ENCODE data around the gene PABPN1L. TPM values are rescaled to one million over a fixed set of nuclear protein-coding genes. Genes with fewer than 3 reads are reported as not detected.

The PABPN1L gene
- total and polyA plus RNA-seq, 9 of the 15 experiments (the other 6 are each of a cell fraction or from before 2014, with no cell fraction given), result 0.11 to 0.32 TPM; not detected in 7

GRCh38 chr16:88868974-88869672 is 2.7 kb upstream of the PABPN1L start:
- POLR2A ChIA-PET, result interaction anchor here (0.8 to 1.1 kb wide), 3 partner anchors 17 to 115 kb away, joined by 3 to 6 read pairs (median 3); no protein-coding TSS in a partner anchor
- Histone ChIP-seq H3K79me2 (ENCODE audit: control insufficient read depth, insufficient read depth, low read length) (no peaks in the 10 kb centered on the region), H3K4me3 (no peak overlapping the region), H4K20me1 (replicated peaks; ENCODE audit: control insufficient read depth, insufficient read depth, low read length) (peaks cover 11% of the 10 kb centered on the region; the same call in 1 of the 2 replicates), H3K4me1 (replicated peaks in 1 of 2; ENCODE audit: control insufficient read depth in 2 of 2, insufficient read depth in 2 of 2, low read length in 2 of 2) (peaks cover 14 to 85% of the 10 kb centered on the region in 2 experiments; a peak in 4 of 5 replicates), H3K9ac (ENCODE audit: insufficient read depth in 1 of 2, low read depth in 2 of 2, low read length in 2 of 2) (peak overlapping the region in 1 of 2 experiments; percentile 64; a peak in 1 of 4 replicates), H3K9me1 (ENCODE audit: control insufficient read depth, insufficient read depth, low read length) (peaks cover 9% of the 10 kb centered on the region), H2AFZ (ENCODE audit: low read depth, low read length) (no peak overlapping the region), H3K4me2 (ENCODE audit: insufficient read depth, low read length) (no peak overlapping the region), H3K27me3 (ENCODE audit: control insufficient read depth in 2 of 2, insufficient read depth in 2 of 2, low read length in 2 of 2) (no peaks in the 10 kb centered on the region), H3K9me3 (replicated peaks; ENCODE audit: control insufficient read depth, insufficient read depth, low read depth, low read length) (no peaks in the 10 kb centered on the region), H3K36me3 (ENCODE audit: control insufficient read depth, insufficient read depth, low read length) (peaks cover 2% of the 10 kb centered on the region; the same call in 1 of the 3 replicates), H3K27ac (ENCODE audit: extremely low read depth, low read depth, low read length) (no peak overlapping the region)
- FAIRE-seq (no peak), ATAC-seq (no peak), DNase-seq (ENCODE audit: extremely low read depth in 1 of 4, low spot score in 3 of 4) (no peak)
- no TSS peak for BruUV-seq (replicated peaks)
- in situ Hi-C loops (cut with MboI), result no loop called here
- 66% methylated on average over 20 of the region's 27 CpGs for WGBS (ENCODE audit: insufficient coverage, low coverage, missing lambda C conversion rate)
- CTCF ChIA-PET (ENCODE audit: low intra/inter-chr PET ratio), result no interaction called here
- 0 out of 2 replicates have a peak, but pooled peaks have one; percentile 6 for TF ChIP-seq POLR2A (conservative IDR thresholded peaks at IDR 0.05)
- TF ChIP-seq FIP1L1 (IDR thresholded peaks at IDR 0.05; ENCODE audit: low read depth, low read length, poor library complexity, severe bottlenecking), result peak; percentile 77
- TF ChIP-seq SRF (CRISPR knock-in tag; IDR thresholded peaks at IDR 0.05), result no peak
- no peak for TF ChIP-seq ZBTB40 (IDR thresholded peaks at IDR 0.05)
- TF ChIP-seq ZBTB40 (CRISPR knock-in tag; IDR thresholded peaks at IDR 0.05), result peak; percentile 18; the same call in 1 of the 2 replicates
- intact Hi-C loops (cut with micrococcal nuclease), result no loop called here

Measured in K562 (cell line).